ENCODE measurements around the gene STAC2. TPM values are rescaled to one million over a fixed set of nuclear protein-coding genes. Genes with fewer than 3 reads are reported as not detected.
A peak's percentile ranks its signal among the peaks of the same experiment; 100 is the strongest.
"Not testable (repeated sequence)": the region's sequence is repeated elsewhere in the genome, so short reads cannot be mapped to it uniquely, and the experiment has no call there.

STAC2 gene, protein sequence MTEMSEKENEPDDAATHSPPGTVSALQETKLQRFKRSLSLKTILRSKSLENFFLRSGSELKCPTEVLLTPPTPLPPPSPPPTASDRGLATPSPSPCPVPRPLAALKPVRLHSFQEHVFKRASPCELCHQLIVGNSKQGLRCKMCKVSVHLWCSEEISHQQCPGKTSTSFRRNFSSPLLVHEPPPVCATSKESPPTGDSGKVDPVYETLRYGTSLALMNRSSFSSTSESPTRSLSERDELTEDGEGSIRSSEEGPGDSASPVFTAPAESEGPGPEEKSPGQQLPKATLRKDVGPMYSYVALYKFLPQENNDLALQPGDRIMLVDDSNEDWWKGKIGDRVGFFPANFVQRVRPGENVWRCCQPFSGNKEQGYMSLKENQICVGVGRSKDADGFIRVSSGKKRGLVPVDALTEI
- not detected in 2 replicates for total RNA-seq

DNA sequence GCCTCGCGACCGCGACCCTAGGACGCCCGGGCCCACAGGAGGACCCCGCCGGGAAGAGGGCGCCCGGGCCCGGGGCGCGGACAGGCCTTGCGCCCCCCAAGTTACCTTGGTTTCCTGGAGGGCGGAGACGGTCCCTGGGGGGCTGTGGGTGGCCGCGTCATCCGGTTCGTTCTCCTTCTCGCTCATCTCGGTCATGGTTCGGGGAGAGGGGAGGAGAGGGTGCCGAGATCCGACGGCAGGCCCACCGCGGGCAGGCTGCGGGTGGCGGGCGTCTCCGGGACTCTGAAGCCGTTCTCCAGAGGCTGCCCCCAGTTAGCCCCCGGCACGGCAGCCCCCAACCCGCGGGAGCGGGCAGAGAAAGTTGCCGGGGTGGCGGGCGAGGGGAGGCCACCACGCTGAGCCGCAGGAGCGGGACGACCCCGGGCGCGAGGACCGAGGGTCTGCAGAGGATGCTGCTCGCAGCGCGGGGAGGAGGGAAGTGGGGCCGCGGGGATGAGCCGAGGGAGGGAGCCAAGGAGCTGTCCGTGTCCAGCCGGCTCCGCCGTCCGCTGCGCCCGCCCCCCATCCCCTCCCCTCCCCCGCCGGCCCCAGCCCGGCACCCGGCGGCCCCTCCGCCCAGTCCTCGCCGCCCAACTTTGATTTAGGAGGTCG is at the start of gene STAC2:
STAC2 (minus strand) TSS at position 638 of the 651 bp plus-strand sequence; CDS start at position 195, 443 bp downstream.
- Mint-ChIP-seq H3K4me1 (peaks cover 4% of the 10 kb centered on the region), H3K4me3 (peak within 1 kb of the TSS; percentile 74), H3K27ac (no peak within 1 kb of the TSS), H3K36me3 (ENCODE audit: low read depth) (no peaks in the 10 kb centered on the region), H3K27me3 (peaks cover 46% of the 10 kb centered on the region), H3K9me3 (no peaks in the 10 kb centered on the region)
- intact Hi-C loops (cut with micrococcal nuclease) = no loop called here
- DNase-seq = no peak

DNA sequence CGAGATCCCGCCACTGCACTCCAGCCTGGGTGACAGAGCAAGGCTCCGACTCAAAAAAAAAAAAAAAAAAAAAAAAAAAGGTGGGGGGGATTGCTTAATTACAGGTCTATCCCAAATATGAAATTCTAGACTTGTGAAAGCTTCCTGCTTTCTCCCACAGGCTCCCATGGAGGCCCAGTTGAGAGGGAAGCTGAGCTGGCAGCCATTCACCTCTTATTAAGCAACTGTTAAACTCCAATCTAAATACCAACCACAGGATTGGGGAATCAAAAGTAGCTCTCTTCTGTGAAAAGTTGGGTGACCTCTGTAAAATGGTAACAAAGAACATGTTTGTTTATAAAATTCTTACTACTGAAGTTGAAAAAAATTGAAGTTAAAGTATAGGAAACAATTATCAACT is 45.8 kb upstream of the STAC2 start:
- no peaks in the 10 kb centered on the region for H3K27me3 Mint-ChIP-seq
- H3K9me3 Mint-ChIP-seq = no peaks in the 10 kb centered on the region
- H3K4me1 Mint-ChIP-seq = no peaks in the 10 kb centered on the region
- no peak overlapping the region for H3K27ac Mint-ChIP-seq
- intact Hi-C loops (cut with micrococcal nuclease) = no loop called here
- H3K36me3 Mint-ChIP-seq (ENCODE audit: low read depth) = peaks cover 8% of the 10 kb centered on the region
- H3K4me3 Mint-ChIP-seq = no peak overlapping the region
- DNase-seq = no peak

DNA sequence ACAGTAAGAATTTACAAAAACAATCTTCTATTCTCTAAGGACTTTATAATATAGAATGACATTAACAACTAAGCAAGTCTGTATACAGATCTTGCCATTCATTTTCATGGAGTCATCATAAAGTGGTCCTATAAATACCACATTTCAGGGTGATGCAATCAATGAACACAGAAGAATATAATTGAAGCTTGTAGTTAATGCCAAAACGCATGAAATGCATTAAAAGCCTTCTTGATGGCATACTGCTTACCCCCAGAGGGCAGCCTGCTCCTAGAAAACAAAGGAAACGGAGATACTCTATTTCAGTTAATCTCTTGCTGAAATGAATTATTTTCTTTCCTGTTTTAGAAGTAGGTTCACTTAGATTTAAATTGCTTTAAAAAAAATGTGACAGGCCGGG is 45.2 kb upstream of the STAC2 start:
- H3K27ac Mint-ChIP-seq = no peak overlapping the region
- DNase-seq = no peak
- no peaks in the 10 kb centered on the region for H3K4me1 Mint-ChIP-seq
- H3K9me3 Mint-ChIP-seq = no peaks in the 10 kb centered on the region
- intact Hi-C loops (cut with micrococcal nuclease) = no loop called here
- H3K4me3 Mint-ChIP-seq = no peak overlapping the region
- H3K36me3 Mint-ChIP-seq (ENCODE audit: low read depth) = peaks cover 8% of the 10 kb centered on the region
- no peaks in the 10 kb centered on the region for H3K27me3 Mint-ChIP-seq

DNA sequence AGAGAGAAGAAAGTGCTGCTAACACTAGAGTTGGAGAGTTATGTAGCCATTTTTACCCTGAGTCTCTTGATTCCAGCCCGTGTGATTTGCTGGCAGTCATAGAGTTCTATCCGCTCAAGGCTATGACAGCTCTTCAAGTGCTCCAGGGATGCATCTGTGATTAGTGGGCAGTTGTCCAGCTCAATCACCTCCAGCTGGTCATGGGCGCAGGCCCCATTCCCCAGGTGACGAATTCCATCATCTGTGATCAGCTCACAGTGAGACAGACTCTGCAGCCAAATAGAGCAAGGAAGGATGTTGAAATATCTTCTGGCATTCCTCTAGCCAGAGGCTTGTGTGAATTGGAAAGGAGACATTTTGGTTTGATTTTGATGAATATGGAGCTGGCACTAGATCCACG is 38.4 kb upstream of the STAC2 start:
- Mint-ChIP-seq H3K4me3 (no peak overlapping the region), H3K27me3 (no peaks in the 10 kb centered on the region), H3K36me3 (ENCODE audit: low read depth) (peaks cover 32% of the 10 kb centered on the region), H3K27ac (no peak overlapping the region), H3K9me3 (no peaks in the 10 kb centered on the region), H3K4me1 (no peaks in the 10 kb centered on the region)
- no peak for DNase-seq
- intact Hi-C loops (cut with micrococcal nuclease) = no loop called here

DNA sequence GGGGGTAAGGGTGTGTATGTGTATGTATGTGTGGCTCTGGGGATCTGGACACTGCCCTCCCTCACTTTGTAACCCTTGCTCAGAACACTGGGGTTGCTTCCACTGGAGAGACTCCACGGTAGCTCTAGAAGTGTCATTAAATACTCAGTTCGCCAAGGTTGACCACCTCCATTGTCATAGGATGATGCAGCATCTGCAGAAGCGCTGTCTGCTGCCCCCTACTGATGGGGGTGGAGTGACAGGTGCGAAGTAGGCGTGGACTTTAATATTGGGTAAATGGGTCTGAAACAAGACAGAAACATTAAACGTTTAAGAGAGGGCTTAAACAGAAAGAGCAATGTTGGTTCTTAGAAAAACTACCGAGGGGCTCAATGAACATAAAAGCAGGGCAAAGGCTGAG is 35.5 kb upstream of the STAC2 start:
- no peaks in the 10 kb centered on the region for H3K27me3 Mint-ChIP-seq
- DNase-seq = peak; percentile 65
- no peaks in the 10 kb centered on the region for H3K4me1 Mint-ChIP-seq
- peaks cover 39% of the 10 kb centered on the region for H3K36me3 Mint-ChIP-seq (ENCODE audit: low read depth)
- H3K9me3 Mint-ChIP-seq = no peaks in the 10 kb centered on the region
- no peak overlapping the region for H3K4me3 Mint-ChIP-seq
- H3K27ac Mint-ChIP-seq = no peak overlapping the region
- intact Hi-C loops (cut with micrococcal nuclease) = no loop called here

DNA sequence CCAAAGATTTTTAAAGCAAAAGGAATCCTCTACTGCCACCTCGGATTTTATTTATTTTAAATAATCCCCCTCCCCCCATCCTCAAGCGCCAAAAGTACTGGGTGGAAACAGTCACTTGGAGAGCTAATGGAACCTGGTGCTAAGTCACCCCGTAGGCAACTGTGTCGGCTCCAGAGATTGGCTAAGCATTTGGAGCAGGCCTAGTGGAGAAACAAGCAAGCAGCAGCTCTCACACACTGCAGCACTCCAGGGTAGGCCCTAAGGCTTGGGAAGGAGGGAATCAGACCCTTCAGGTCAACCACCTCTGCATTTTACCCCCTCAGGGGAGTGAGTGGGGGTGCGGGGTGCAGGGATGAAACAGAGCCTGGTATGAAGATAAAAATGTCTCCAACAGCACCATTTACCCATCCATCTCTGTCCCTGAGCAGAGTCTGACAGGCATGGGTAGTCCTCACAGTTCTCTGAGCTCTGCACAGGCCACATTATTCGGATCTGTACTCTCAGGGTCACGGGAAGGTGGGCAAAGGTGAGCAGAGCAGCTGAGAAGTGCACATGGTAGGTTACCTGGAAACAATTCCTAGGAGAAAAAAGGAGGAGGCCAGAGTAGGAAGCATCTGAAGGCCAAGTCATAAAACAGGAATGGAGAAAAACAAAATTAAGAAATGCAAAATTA is 27.2 kb upstream of the STAC2 start:
- DNase-seq = no peak
- intact Hi-C loops (cut with micrococcal nuclease) = no loop called here
- Mint-ChIP-seq H3K27me3 (no peaks in the 10 kb centered on the region), H3K9me3 (no peaks in the 10 kb centered on the region), H3K36me3 (ENCODE audit: low read depth) (peaks cover 5% of the 10 kb centered on the region), H3K4me3 (no peak overlapping the region), H3K4me1 (no peaks in the 10 kb centered on the region), H3K27ac (no peak overlapping the region)

DNA sequence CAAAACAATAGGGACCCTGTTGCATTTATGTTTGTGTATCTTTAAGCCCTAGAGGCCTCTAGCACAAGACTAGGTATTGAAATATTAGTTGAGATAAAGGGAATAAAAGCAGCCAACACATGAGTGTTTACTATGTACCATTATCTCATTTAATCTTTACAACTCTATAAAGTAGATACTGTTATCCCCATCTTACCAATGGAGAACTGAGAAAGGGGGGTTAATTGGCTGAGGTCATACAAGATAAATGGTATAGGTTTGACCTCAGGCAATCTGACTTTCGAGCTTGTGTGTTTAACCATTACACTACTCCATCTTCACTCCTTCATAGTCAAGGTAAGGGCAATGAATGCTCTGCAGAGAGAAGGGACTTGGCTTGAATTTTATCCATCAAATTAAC is 26.3 kb upstream of the STAC2 start:
- intact Hi-C loops (cut with micrococcal nuclease) = no loop called here
- Mint-ChIP-seq H3K9me3 (no peaks in the 10 kb centered on the region), H3K36me3 (ENCODE audit: low read depth) (peaks cover 3% of the 10 kb centered on the region), H3K4me1 (no peaks in the 10 kb centered on the region), H3K4me3 (no peak overlapping the region), H3K27me3 (no peaks in the 10 kb centered on the region), H3K27ac (no peak overlapping the region)
- no peak for DNase-seq

DNA sequence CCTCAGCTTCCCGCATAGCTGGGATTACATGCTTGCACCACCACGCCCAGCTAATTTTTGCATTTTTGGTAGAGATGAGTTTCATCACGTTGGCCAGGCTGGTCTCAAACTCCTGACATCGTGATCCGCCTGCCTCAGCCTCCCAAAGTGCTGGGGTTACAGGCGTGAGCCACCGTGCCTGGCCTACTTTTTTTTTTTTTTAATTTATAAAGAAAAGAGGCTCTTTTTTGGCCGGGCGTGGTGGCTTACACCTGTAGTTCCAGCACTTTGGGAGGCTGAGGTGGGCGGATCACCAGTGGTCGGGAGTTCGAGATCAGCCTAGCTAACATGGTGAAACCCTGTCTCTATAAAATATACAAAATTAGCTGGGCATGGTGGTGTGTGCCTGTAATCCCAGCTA is 24.3 kb upstream of the STAC2 start:
- H3K9me3 Mint-ChIP-seq; DNase-seq; H3K4me1 Mint-ChIP-seq; intact Hi-C loops (cut with micrococcal nuclease); H3K36me3 Mint-ChIP-seq (ENCODE audit: low read depth); H3K27ac Mint-ChIP-seq; H3K4me3 Mint-ChIP-seq; H3K27me3 Mint-ChIP-seq: not testable (repeated sequence)

DNA sequence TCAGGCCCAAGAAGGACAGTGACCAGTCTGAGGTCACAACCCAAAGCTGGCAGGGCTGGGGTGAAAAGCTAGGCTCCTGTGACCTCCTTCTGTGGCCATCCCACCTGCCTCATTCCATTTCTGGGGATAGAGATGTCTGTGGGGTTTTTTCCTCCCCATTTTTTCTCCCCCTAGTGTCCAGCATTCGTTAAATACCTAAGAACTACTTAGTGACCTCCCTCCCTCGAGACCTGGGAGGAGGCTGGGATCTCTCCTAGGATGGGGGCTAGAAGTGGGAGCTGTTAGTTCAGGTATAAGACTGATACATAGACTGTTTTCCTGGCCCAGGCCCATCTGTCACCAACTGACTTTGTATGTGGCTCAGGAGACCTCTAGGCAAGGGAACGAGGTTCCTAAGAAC is 20.5 kb upstream of the STAC2 start:
- H3K4me1 Mint-ChIP-seq = peaks cover 3% of the 10 kb centered on the region
- H3K27me3 Mint-ChIP-seq = no peaks in the 10 kb centered on the region
- intact Hi-C loops (cut with micrococcal nuclease) = no loop called here
- no peak overlapping the region for H3K4me3 Mint-ChIP-seq
- H3K36me3 Mint-ChIP-seq (ENCODE audit: low read depth) = no peaks in the 10 kb centered on the region
- no peak for DNase-seq
- no peak overlapping the region for H3K27ac Mint-ChIP-seq
- H3K9me3 Mint-ChIP-seq = no peaks in the 10 kb centered on the region

DNA sequence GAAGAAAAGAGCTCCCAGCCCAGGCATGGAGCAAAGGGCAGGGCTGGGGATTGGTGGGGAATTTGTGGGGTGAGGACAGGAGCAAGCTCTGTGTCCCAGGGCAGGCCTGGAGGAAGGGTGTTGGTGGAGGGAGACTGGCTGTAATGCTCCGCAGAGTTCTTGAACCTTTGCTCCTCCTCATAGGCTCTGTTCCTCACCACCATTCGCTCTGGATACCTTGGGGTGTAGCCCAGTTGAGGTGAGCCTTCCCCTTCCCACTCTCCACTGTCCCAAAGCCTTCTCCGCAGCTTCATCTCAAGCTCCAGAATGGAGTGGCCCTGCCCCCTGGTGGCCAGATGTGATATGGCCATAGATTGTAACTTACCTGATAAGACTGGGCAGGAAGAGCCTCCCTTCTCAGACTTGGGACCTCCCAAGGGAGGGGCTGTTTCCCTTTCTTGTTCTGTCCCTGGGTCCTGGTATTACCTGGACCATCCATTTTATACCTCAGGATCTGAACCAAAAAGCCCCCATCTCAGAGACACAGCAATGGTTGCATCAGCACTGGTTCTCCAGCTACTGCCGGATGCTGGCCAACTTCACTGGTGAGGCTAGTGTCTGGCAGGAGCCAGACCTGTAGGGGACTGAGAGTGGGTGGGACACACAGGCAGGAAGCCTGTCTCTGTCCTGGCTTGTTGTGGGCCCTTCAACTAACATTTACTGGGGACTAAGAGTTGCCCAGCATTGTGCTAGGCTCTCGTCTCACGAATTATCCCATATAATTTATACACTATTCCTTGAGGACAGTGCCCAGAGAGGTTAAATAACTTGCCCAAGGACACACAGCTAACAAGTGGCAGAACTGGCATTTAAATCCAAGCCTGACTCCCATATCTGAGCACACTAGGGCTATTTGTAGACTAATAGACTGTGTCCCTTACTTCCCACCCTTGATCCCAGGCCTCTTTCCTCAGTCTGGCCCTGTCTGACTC is 19.1 kb upstream of the STAC2 start:
- no peaks in the 10 kb centered on the region for H3K27me3 Mint-ChIP-seq
- peaks cover 4% of the 10 kb centered on the region for H3K4me1 Mint-ChIP-seq
- no peaks in the 10 kb centered on the region for H3K9me3 Mint-ChIP-seq
- H3K27ac Mint-ChIP-seq = no peak overlapping the region
- intact Hi-C loops (cut with micrococcal nuclease) = loop anchor here (1.0 to 5.0 kb wide), 2 partner anchors 38 to 263 kb away; no protein-coding TSS in a partner anchor
- H3K4me3 Mint-ChIP-seq = no peak overlapping the region
- peak; percentile 95 for DNase-seq
- no peaks in the 10 kb centered on the region for H3K36me3 Mint-ChIP-seq (ENCODE audit: low read depth)

DNA sequence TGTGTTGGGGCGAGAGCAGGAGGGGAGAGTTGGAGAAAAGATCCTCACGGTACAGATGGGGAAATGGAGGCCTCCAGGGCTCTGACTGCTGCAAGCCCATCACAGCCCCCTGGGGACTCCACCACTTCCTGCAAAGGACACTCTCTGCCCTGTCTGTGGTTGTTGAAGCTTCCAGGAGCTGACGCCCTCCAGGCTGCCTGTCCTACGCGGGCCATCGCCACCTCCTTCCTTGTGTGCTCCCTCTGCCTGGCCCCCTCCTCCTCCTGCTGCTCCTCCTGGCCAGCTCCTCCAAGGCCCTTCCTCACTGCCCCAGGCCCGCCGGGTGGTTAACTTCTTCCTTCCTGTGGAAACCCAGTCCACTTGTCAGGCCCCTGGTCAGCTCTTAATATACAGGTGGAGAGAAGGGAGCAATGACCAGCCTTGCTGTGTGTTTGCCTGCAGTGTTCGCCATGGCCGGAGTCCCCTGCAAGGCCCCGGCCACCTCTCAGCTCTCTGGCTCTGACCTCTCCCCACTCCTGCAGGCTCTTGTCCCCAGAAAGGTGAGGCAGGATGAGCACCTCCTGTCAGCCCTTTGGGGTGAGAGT is 18.4 kb upstream of the STAC2 start:
- no peak overlapping the region for H3K27ac Mint-ChIP-seq
- peaks cover 11% of the 10 kb centered on the region for H3K4me1 Mint-ChIP-seq
- H3K4me3 Mint-ChIP-seq = no peak overlapping the region
- intact Hi-C loops (cut with micrococcal nuclease) = loop anchor here (1.0 to 5.0 kb wide), 2 partner anchors 37 to 262 kb away; no protein-coding TSS in a partner anchor
- DNase-seq = no peak
- H3K27me3 Mint-ChIP-seq = no peaks in the 10 kb centered on the region
- H3K9me3 Mint-ChIP-seq = no peaks in the 10 kb centered on the region
- no peaks in the 10 kb centered on the region for H3K36me3 Mint-ChIP-seq (ENCODE audit: low read depth)

DNA sequence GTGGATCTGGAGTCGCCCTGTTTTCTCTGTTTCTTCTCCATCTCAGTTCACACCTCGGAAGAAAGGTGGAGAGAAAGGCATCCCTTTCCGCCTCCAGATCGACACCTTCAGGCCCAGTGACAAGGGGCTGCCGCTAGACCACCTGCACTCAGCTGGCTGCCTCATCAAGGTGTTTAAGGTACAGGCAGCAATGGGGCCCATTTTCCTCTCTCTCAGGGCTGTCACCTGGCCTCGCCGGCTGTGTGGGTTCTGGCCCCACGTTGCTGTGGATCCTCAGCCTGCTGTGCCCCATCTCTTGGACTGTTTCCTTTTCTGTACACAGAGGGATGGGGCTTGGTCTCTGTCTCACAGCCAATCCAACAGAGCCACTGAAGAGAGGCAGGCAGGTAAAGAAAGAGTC is 17.4 kb upstream of the STAC2 start:
- Mint-ChIP-seq H3K27ac (no peak overlapping the region), H3K4me1 (peaks cover 15% of the 10 kb centered on the region), H3K9me3 (no peaks in the 10 kb centered on the region), H3K36me3 (ENCODE audit: low read depth) (no peaks in the 10 kb centered on the region), H3K27me3 (no peaks in the 10 kb centered on the region), H3K4me3 (no peak overlapping the region)
- no peak for DNase-seq
- intact Hi-C loops (cut with micrococcal nuclease) = loop anchor here (5.0 kb wide), 1 partner anchor 261 kb away; no protein-coding TSS in a partner anchor

DNA sequence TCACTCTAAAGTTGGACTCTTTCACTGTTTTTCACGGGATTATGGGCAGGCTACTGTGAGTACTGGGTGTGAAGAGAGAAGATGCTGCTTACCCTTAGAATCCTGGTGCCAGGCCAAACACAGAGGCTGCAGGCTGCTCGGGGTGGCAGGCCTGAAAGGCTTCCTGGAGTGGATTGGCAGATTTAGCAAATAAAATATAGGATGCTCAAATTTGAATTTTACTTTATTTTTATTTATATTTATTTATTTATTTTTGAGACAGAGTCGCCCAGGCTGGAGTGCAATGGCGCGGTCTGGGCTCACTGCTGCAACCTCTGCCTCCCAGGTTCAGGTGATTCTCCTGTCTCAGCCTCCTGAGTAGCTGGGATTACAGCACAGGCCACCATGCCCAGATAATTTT is 14.9 kb upstream of the STAC2 start:
- no peak for DNase-seq
- no peaks in the 10 kb centered on the region for H3K9me3 Mint-ChIP-seq
- no peaks in the 10 kb centered on the region for H3K36me3 Mint-ChIP-seq (ENCODE audit: low read depth)
- no peak overlapping the region for H3K4me3 Mint-ChIP-seq
- no peaks in the 10 kb centered on the region for H3K27me3 Mint-ChIP-seq
- H3K4me1 Mint-ChIP-seq = peaks cover 15% of the 10 kb centered on the region
- no peak overlapping the region for H3K27ac Mint-ChIP-seq
- intact Hi-C loops (cut with micrococcal nuclease) = loop anchor here (5.0 kb wide), 1 partner anchor 258 kb away; no protein-coding TSS in a partner anchor

Measured in activated CD4-positive, alpha-beta T cell treated with anti-CD3 and anti-CD28 coated beads, Interleukin-2, amount 10 ng/mL, durations not matched to agents 24 days and 14 days (primary cell).